Ovary (tissue), 9 donors: ENCODE data around the gene CREM. TPM values are rescaled to one million over a fixed set of nuclear protein-coding genes. Genes with fewer than 3 reads are reported as not detected.
"Not testable (repeated sequence)": the region's sequence is repeated elsewhere in the genome, so short reads cannot be mapped to it uniquely, and the experiment has no call there.

Source experiments
- DNase-seq, 5 donors: peaks; one replicate each; pipeline ENCODE4 v3.0.0-alpha.2; 2019 to 2020
- H3K27ac ChIP-seq, 2 donors: fragments of 200-600 bp; one replicate each; pipeline versions ENCODE4 v1.5.1 to v1.8.0; 2019 to 2022
- H3K27me3 ChIP-seq: fragments of 200-600 bp; one replicate; pipeline ENCODE4 v1.8.0; 2022
- H3K36me3 ChIP-seq: fragments of 200-600 bp; sonication (generic); one replicate; pipeline ENCODE4 v1.5.1; 2019
- H3K4me1 ChIP-seq: one replicate; pipeline ENCODE4 v1.8.1; 2013; ENCODE audit warnings: mild to moderate bottlenecking, moderate library complexity; ENCODE audit not compliant: insufficient read depth
- H3K4me3 ChIP-seq: fragments of 200-600 bp; sonication (generic); one replicate; pipeline ENCODE4 v1.5.1; 2017
- H3K9me3 ChIP-seq, 2 donors: fragments of 200-600 bp in 1 of 2; sonication (generic) in 1 of 2; one replicate each; pipeline versions ENCODE4 v1.5.1 to v1.8.1; 2013 to 2019; ENCODE audit warnings: mild to moderate bottlenecking in 1 of 2, moderate library complexity in 1 of 2
- CTCF ChIP-seq, 3 donors: fragments of 450-650 bp in 2 of 3; fragments of 200-600 bp in 1 of 3; IDR thresholded peaks; one replicate each; pipeline versions ENCODE4 v1.5.1 to v1.8.0; 2016 to 2022; ENCODE audit warnings: antibody characterized with exemption in 3 of 3, mild to moderate bottlenecking in 1 of 3
- EP300 ChIP-seq: sonication (generic); formaldehyde crosslinking; IDR thresholded peaks from one replicate; pipeline ENCODE4 v1.6.1; 2017; ENCODE audit warnings: antibody characterized with exemption
- POLR2A ChIP-seq: fragments of 450-650 bp; IDR thresholded peaks from one replicate; pipeline ENCODE4 v1.6.1; 2017; ENCODE audit warnings: antibody characterized with exemption, mild to moderate bottlenecking, moderate library complexity
- WGBS, 3 donors: extraction: QIAGEN DNeasy Blood & Tissue Kit in 1 of 3; methylation state at CpG; one replicate each; pipeline versions ENCODE4 v1.1.5 to v1.1.7; 2013 to 2017; 5-methylcytosine and 5-hydroxymethylcytosine counted together
- intact Hi-C, 4 donors: fragments of 100-400 bp; cut with DNase I; formaldehyde crosslinking; loops; one replicate each; pipeline versions ENCODE4 v1.11.0 to v1.15.1; 2022 to 2023
- polyA plus RNA-seq, 2 donors: library from polyadenylated mRNA; stranded (reverse); fragments of 200-250 nt in 1 of 2; fragments of 350-450 nt in 1 of 2; fragmentation: Illumina TruSeq in 1 of 2; extraction: RNeasy Lipid Tissue Mini Kit (QIAGEN cat#74804) in 1 of 2; gene quantifications; one replicate each; pipeline ENCODE4 v1.2.3, GENCODE V29; 2013 to 2014
- total RNA-seq, 7 donors: library from RNA; depleted of rRNA in 2 of 7; stranded (reverse); fragments of >200 nt in 2 of 7; fragmentation: NEBNext Ultra II Directional in 3 of 7; extraction: Animal tissue kit (Norgen Biotek cat#: 25700) in 3 of 7; gene quantifications; one replicate each; pipeline versions ENCODE4 v1.1.0 to v1.2.4, GENCODE V29; 2016 to 2023
- donor health status: DM: no; HTN: no; CAD: no; lungs with moderate emphysema.
- donor health status: DM: no; HTN: no; CAD: no.
- donor health status: Bipolar disorder and iron deficiency.
- donor health status: DM: yes; HTN: yes; CAD: no.
- donor health status: DM: no; HTN: no; CAD: no.
- donor health status: DM: yes; HTN: yes; CAD: no.

The CREM gene
- total and polyA plus RNA-seq, 9 donors = 24.4 to 87.2 (median 41.5) TPM

GRCh38 chr10:35213699-35214098, 87.1 kb downstream of the CREM start:
- TF ChIP-seq EP300 (no peak), POLR2A (no peak), CTCF (IDR thresholded peaks at IDR 0.05) (no peak)
- H3K4me3 ChIP-seq = no peak overlapping the region
- H3K27ac ChIP-seq = no peak overlapping the region
- WGBS, 3 donors = 93 to 95% (median 95%) methylated on average over 7 of the region's 7 CpGs
- DNase-seq = no peak
- H3K27me3 ChIP-seq = no peaks in the 10 kb centered on the region
- no peaks in the 10 kb centered on the region for H3K9me3 ChIP-seq
- intact Hi-C loops = no loop called here
- no peaks in the 10 kb centered on the region for H3K36me3 ChIP-seq
- no peaks in the 10 kb centered on the region for H3K4me1 ChIP-seq

- Histone ChIP-seq H3K27ac (no peak overlapping the region), H3K4me1 (no peaks in the 10 kb centered on the region), H3K4me3 (no peak overlapping the region), H3K9me3 (no peaks in the 10 kb centered on the region), H3K27me3 (no peaks in the 10 kb centered on the region), H3K36me3 (no peaks in the 10 kb centered on the region)
- TF ChIP-seq EP300 (no peak), CTCF (IDR thresholded peaks at IDR 0.05) (no peak), POLR2A (no peak)
- 85 to 88% (median 87%) methylated on average over 19 of the region's 19 CpGs for WGBS, 3 donors
- intact Hi-C loops = loop anchor here in 3 of 4 donors (5.0 kb wide), 1 partner anchor 92 kb away; no protein-coding TSS in a partner anchor
- DNase-seq = no peak
Measured at GRCh38 chr10:35214607-35215020, 88.0 kb downstream of the CREM start.

GRCh38 chr10:35215107-35215506, 88.5 kb downstream of the CREM start:
- no peaks in the 10 kb centered on the region for H3K36me3 ChIP-seq
- H3K9me3 ChIP-seq = no peaks in the 10 kb centered on the region
- H3K27ac ChIP-seq = no peak overlapping the region
- WGBS, 3 donors = 69 to 81% (median 72%) methylated on average over 3 of the region's 3 CpGs
- DNase-seq = no peak
- H3K4me3 ChIP-seq = no peak overlapping the region
- intact Hi-C loops = loop anchor here in 3 of 4 donors (5.0 kb wide), 1 partner anchor 93 kb away; no protein-coding TSS in a partner anchor
- H3K27me3 ChIP-seq = no peaks in the 10 kb centered on the region
- H3K4me1 ChIP-seq = no peaks in the 10 kb centered on the region
- TF ChIP-seq POLR2A (no peak), CTCF (IDR thresholded peaks at IDR 0.05) (no peak), EP300 (no peak)

- Histone ChIP-seq H3K9me3 (no peaks in the 10 kb centered on the region), H3K4me1 (no peaks in the 10 kb centered on the region), H3K4me3 (no peak overlapping the region), H3K27me3 (no peaks in the 10 kb centered on the region), H3K36me3 (no peaks in the 10 kb centered on the region), H3K27ac (no peak overlapping the region)
- no peak for TF ChIP-seq POLR2A
- no peak for TF ChIP-seq CTCF (IDR thresholded peaks at IDR 0.05)
- no peak for TF ChIP-seq EP300
- 60 to 72% (median 68%) methylated on average over 6 of the region's 6 CpGs for WGBS, 3 donors
- intact Hi-C loops = loop anchor here in 3 of 4 donors (5.0 kb wide), 1 partner anchor 94 kb away; no protein-coding TSS in a partner anchor
- DNase-seq = no peak
Measured at GRCh38 chr10:35216303-35216905, 89.8 kb downstream of the CREM start.

- not testable (repeated sequence) for H3K4me3 ChIP-seq, H3K27ac ChIP-seq, H3K4me1 ChIP-seq, H3K36me3 ChIP-seq, H3K9me3 ChIP-seq, H3K27me3 ChIP-seq, DNase-seq
- WGBS, 3 donors = 85 to 88% (median 85%) methylated on average over 9 of the region's 9 CpGs
- intact Hi-C loops = loop anchor here in 3 of 4 donors (5.0 kb wide), 1 partner anchor 95 kb away; no protein-coding TSS in a partner anchor
Measured at GRCh38 chr10:35216956-35217355, 90.3 kb downstream of the CREM start.
